PC-3 (cell line): ENCODE data around the gene VSIR.

ENCODE experiments used
- EZH2phosphoT487 ChIP-seq: fragments of 300-600 bp; sonication (generic); IDR thresholded peaks from 2 replicates; pipeline ENCODE4 v1.6.1; 2018; ENCODE audit warnings: mild to moderate bottlenecking, antibody characterized with exemption, low read length, borderline replicate concordance
- TF ChIP-seq, protein P1 (sequence below): fragments of 300-600 bp; sonication (generic); conservative IDR thresholded peaks from 2 replicates; pipeline ENCODE4 v1.5.1; 2017; ENCODE audit warnings: antibody characterized with exemption, low read depth, mild to moderate bottlenecking, low read length

DNA sequence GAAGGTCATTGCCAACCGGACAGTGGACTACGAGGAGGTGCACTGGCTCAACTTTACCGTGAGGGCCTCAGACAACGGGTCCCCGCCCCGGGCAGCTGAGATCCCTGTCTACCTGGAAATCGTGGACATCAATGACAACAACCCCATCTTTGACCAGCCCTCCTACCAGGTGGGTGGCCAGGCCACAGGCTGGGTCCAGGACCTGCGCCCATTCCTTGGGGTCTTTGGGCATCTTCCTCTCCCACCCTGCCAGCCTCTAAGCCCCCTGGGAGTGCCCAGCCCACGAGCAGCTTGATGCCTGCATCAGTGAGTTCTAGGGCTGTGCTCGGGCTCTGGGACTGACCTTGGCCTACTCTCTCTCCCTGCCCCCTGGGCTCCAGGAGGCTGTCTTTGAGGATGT, 25.8 kb upstream of the VSIR start:
- TF ChIP-seq EZH2phosphoT487 = no peak
- TF ChIP-seq, protein P1, sequence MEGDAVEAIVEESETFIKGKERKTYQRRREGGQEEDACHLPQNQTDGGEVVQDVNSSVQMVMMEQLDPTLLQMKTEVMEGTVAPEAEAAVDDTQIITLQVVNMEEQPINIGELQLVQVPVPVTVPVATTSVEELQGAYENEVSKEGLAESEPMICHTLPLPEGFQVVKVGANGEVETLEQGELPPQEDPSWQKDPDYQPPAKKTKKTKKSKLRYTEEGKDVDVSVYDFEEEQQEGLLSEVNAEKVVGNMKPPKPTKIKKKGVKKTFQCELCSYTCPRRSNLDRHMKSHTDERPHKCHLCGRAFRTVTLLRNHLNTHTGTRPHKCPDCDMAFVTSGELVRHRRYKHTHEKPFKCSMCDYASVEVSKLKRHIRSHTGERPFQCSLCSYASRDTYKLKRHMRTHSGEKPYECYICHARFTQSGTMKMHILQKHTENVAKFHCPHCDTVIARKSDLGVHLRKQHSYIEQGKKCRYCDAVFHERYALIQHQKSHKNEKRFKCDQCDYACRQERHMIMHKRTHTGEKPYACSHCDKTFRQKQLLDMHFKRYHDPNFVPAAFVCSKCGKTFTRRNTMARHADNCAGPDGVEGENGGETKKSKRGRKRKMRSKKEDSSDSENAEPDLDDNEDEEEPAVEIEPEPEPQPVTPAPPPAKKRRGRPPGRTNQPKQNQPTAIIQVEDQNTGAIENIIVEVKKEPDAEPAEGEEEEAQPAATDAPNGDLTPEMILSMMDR = no peak
